Astrocyte (in vitro differentiated cells and primary cell): ENCODE measurements around the gene IFI30.

ENCODE experiments used
- EZH2 ChIP-seq: IDR thresholded peaks from 2 replicates; pipeline ENCODE4 v1.6.1; 2012; ENCODE audit warnings: mild to moderate bottlenecking, low read length, inconsistent platforms; ENCODE audit not compliant: insufficient read depth
- TF ChIP-seq, protein P1 (sequence below): IDR thresholded peaks from 2 replicates; pipeline ENCODE4 v1.5.1; 2011; ENCODE audit warnings: low read depth, mild to moderate bottlenecking, inconsistent platforms, low read length, moderate library complexity; ENCODE audit not compliant: insufficient read depth

DNA sequence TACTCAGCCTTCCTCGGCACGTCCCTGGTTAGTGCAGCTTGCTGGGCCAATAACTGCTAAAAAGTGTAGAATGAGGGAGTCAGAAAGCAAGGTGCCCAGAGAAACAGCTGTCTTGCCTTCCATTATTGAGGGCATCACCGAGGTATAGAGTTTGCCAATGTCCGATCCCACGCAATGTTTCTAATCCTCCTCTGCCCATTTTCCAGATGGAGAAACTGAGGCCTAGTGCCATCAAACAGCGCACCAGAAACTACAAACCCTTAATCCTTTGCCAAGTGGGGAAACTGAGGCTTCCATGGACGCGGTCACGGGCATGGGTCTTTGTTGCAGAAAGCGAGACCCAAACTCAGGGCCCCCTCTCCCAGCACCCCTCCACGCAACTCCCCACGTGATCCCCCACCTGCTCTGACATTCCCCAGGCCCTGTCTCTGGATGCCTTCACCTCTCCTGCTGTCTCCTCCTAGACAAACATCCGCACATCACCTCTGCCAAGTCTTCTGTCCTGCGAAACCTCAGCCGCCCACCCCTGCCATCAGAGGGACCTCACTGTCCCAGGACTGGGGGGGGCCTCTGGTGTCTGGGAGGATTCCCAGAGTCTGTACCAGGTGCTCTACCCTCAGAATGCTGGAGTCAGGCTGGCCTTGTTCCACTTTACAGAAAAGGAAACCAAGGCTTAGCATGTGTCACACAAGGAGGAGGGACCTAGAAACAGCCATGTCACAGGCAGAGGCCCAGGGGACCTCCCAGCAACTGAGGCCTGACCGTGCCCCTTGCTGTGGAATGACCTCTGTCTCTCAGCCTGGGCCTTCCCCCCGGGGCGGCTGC, 53.6 kb downstream of the IFI30 start:
- no peak for TF ChIP-seq EZH2
- TF ChIP-seq, protein P1, sequence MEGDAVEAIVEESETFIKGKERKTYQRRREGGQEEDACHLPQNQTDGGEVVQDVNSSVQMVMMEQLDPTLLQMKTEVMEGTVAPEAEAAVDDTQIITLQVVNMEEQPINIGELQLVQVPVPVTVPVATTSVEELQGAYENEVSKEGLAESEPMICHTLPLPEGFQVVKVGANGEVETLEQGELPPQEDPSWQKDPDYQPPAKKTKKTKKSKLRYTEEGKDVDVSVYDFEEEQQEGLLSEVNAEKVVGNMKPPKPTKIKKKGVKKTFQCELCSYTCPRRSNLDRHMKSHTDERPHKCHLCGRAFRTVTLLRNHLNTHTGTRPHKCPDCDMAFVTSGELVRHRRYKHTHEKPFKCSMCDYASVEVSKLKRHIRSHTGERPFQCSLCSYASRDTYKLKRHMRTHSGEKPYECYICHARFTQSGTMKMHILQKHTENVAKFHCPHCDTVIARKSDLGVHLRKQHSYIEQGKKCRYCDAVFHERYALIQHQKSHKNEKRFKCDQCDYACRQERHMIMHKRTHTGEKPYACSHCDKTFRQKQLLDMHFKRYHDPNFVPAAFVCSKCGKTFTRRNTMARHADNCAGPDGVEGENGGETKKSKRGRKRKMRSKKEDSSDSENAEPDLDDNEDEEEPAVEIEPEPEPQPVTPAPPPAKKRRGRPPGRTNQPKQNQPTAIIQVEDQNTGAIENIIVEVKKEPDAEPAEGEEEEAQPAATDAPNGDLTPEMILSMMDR: no peak
